ENCODE measurements around the gene ETV7. TPM values are rescaled to one million over a fixed set of nuclear protein-coding genes. Genes with fewer than 3 reads are reported as not detected.

Gene ETV7
- total RNA-seq, 1 donor: 3.3 TPM

DNA sequence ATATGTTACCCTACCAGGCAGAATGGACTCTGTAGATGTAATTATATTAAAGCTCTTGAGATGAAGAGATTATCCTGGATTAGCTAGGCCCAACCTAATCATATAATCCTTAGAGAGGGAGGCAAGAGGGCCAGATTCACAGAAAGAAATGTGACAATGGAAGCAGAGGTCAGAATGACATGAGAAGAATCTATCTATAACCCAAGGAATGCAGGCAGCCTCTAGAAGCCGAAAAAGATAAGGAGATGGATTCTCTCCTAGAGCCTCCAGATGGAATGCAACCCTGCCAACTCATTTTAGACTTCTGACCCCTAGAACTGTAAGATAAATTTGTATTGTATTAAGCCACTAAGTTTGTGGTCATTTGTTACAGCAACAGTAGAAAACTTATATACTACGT is 42.9 kb upstream of the ETV7 start:
- no peak overlapping the region for H2AFZ ChIP-seq (ENCODE audit: low read length)
- H3K27me3 ChIP-seq (ENCODE audit: insufficient read depth, low read length): no peaks in the 10 kb centered on the region
- peak overlapping the region; percentile 78 for H3K27ac ChIP-seq (ENCODE audit: low read depth, low read length)
- no peak overlapping the region for H3K4me2 ChIP-seq (ENCODE audit: insufficient read depth, low read length)
- no peak for DNase-seq (ENCODE audit: insufficient read length, low spot score, missing footprints)
- H3K9me3 ChIP-seq (ENCODE audit: low read depth, low read length): no peaks in the 10 kb centered on the region
- TF ChIP-seq, protein P1, sequence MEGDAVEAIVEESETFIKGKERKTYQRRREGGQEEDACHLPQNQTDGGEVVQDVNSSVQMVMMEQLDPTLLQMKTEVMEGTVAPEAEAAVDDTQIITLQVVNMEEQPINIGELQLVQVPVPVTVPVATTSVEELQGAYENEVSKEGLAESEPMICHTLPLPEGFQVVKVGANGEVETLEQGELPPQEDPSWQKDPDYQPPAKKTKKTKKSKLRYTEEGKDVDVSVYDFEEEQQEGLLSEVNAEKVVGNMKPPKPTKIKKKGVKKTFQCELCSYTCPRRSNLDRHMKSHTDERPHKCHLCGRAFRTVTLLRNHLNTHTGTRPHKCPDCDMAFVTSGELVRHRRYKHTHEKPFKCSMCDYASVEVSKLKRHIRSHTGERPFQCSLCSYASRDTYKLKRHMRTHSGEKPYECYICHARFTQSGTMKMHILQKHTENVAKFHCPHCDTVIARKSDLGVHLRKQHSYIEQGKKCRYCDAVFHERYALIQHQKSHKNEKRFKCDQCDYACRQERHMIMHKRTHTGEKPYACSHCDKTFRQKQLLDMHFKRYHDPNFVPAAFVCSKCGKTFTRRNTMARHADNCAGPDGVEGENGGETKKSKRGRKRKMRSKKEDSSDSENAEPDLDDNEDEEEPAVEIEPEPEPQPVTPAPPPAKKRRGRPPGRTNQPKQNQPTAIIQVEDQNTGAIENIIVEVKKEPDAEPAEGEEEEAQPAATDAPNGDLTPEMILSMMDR (IDR thresholded peaks at IDR 0.05; ENCODE audit: extremely low read depth, low read depth, low read length): no peak
- no peaks in the 10 kb centered on the region for H4K20me1 ChIP-seq (ENCODE audit: insufficient read depth, low read length)
- peaks cover 19% of the 10 kb centered on the region for H3K4me1 ChIP-seq (ENCODE audit: insufficient read depth, low read length)
- H3K4me3 ChIP-seq (ENCODE audit: insufficient read depth, low read length): no peak overlapping the region
- no peaks in the 10 kb centered on the region for H3K79me2 ChIP-seq (ENCODE audit: insufficient read depth, low read length)
- no peaks in the 10 kb centered on the region for H3K36me3 ChIP-seq (ENCODE audit: insufficient read depth, low read length)

DNA sequence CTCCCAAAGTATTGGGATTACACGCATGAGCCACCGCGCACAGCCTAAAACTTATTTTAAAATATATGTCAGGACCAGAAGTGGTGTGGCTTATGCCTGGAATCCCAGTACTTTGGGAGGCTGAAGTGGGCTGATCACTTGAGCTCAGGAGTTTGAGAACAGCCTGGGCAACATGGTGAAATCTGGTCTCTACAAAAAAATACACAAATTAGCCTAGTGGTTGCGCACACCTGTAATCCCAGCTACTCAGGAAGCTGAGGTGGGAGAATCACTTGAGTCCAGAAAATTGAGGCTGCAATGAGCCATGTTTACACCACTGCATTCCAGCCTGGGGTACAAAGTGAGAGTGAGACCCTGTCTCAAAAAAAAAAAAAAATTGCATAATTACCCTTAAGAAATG is 41.4 kb upstream of the ETV7 start:
- Histone ChIP-seq H3K4me3 (ENCODE audit: insufficient read depth, low read length) (no peak overlapping the region), H3K4me1 (ENCODE audit: insufficient read depth, low read length) (peaks cover 21% of the 10 kb centered on the region), H4K20me1 (ENCODE audit: insufficient read depth, low read length) (no peaks in the 10 kb centered on the region), H3K36me3 (ENCODE audit: insufficient read depth, low read length) (no peaks in the 10 kb centered on the region), H3K79me2 (ENCODE audit: insufficient read depth, low read length) (no peaks in the 10 kb centered on the region), H3K9me3 (ENCODE audit: low read depth, low read length) (no peaks in the 10 kb centered on the region), H2AFZ (ENCODE audit: low read length) (no peak overlapping the region), H3K27me3 (ENCODE audit: insufficient read depth, low read length) (no peaks in the 10 kb centered on the region), H3K27ac (ENCODE audit: low read depth, low read length) (no peak overlapping the region), H3K4me2 (ENCODE audit: insufficient read depth, low read length) (no peak overlapping the region)
- TF ChIP-seq, protein P1 (IDR thresholded peaks at IDR 0.05; ENCODE audit: extremely low read depth, low read depth, low read length): peak; percentile 43
- DNase-seq (ENCODE audit: insufficient read length, low spot score, missing footprints): no peak

DNA sequence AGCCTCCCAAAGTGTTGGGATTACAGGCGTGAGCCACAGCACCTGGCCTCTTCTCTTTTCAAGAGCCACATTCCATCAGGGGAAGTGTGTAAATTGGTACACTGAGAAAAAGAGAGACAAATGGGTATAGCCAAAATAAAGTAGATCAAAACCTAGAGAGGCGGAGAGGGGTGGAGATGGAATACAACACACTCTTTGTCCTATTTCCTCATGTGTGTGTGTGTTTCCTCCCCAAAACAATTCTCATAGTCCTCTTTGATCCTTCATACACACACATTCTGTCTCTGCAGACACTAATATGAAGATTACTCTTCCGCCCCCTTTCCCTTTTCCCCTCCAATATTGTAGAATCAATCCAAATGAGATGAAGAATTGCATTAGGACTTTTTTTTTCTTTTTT is 39.2 kb upstream of the ETV7 start:
- Histone ChIP-seq H3K79me2 (ENCODE audit: insufficient read depth, low read length) (no peaks in the 10 kb centered on the region), H3K27ac (ENCODE audit: low read depth, low read length) (no peak overlapping the region), H3K4me1 (ENCODE audit: insufficient read depth, low read length) (peaks cover 19% of the 10 kb centered on the region), H3K27me3 (ENCODE audit: insufficient read depth, low read length) (no peaks in the 10 kb centered on the region), H2AFZ (ENCODE audit: low read length) (no peak overlapping the region), H3K4me2 (ENCODE audit: insufficient read depth, low read length) (no peak overlapping the region), H4K20me1 (ENCODE audit: insufficient read depth, low read length) (no peaks in the 10 kb centered on the region), H3K9me3 (ENCODE audit: low read depth, low read length) (no peaks in the 10 kb centered on the region), H3K36me3 (ENCODE audit: insufficient read depth, low read length) (no peaks in the 10 kb centered on the region), H3K4me3 (ENCODE audit: insufficient read depth, low read length) (no peak overlapping the region)
- TF ChIP-seq, protein P1 (IDR thresholded peaks at IDR 0.05; ENCODE audit: extremely low read depth, low read depth, low read length): no peak
- DNase-seq (ENCODE audit: insufficient read length, low spot score, missing footprints): no peak

DNA sequence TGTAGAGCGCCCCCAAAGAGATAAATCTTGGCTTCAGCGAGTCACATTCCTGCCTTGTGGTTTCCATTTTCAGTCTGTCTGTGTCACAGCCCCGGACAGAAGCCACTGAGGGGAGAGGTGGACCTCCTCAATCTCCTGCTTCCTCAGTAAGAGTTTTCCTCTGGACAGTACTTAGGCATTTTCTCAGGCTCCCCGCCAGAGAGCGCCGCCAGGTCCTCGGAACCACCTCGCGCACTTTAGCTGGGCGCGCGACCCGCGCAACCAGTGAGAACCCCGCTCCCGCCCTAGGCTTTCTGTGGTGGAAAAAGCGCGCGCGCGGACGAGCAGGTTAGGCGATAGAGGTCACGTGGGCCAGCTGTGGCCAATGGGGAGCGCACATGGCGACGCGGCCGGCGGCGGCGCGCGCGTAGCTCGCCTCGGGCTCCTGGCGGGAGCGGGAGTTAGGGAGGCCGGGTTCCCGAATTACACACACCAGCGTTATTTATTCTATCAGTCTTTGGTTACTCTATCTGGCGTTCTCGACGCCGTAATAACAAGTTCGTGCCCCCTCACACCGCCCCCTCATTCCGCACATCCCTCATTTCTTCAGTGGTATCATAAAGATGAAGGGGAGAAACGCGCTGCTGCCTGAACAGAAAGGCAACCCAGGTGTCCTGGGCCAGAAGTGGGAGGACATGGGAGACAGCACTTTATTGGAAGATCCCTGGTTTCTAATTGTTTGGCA is 35.8 kb upstream of the ETV7 start:
- Histone ChIP-seq H3K79me2 (ENCODE audit: insufficient read depth, low read length) (no peaks in the 10 kb centered on the region), H3K4me2 (ENCODE audit: insufficient read depth, low read length) (peak overlapping the region; percentile 98), H3K4me3 (ENCODE audit: insufficient read depth, low read length) (peak overlapping the region; percentile 82), H3K27me3 (ENCODE audit: insufficient read depth, low read length) (no peaks in the 10 kb centered on the region), H2AFZ (ENCODE audit: low read length) (peak overlapping the region; percentile 97), H3K9me3 (ENCODE audit: low read depth, low read length) (no peaks in the 10 kb centered on the region), H4K20me1 (ENCODE audit: insufficient read depth, low read length) (no peaks in the 10 kb centered on the region), H3K4me1 (ENCODE audit: insufficient read depth, low read length) (peaks cover 11% of the 10 kb centered on the region), H3K27ac (ENCODE audit: low read depth, low read length) (peak overlapping the region; percentile 77), H3K36me3 (ENCODE audit: insufficient read depth, low read length) (no peaks in the 10 kb centered on the region)
- peak; percentile 98 for DNase-seq (ENCODE audit: insufficient read length, low spot score, missing footprints)
- TF ChIP-seq, protein P1 (IDR thresholded peaks at IDR 0.05; ENCODE audit: extremely low read depth, low read depth, low read length): peak; percentile 66

All from osteoblast (primary cell).